Astrocyte (in vitro differentiated cells and primary cell): Measurements from ENCODE around the gene C5.

Experiments used
- EZH2 ChIP-seq: IDR thresholded peaks from 2 replicates; pipeline ENCODE4 v1.6.1; 2012; ENCODE audit warnings: mild to moderate bottlenecking, low read length, inconsistent platforms; ENCODE audit not compliant: insufficient read depth
- TF ChIP-seq, protein P1 (sequence below): IDR thresholded peaks from 2 replicates; pipeline ENCODE4 v1.5.1; 2011; ENCODE audit warnings: low read depth, mild to moderate bottlenecking, inconsistent platforms, low read length, moderate library complexity; ENCODE audit not compliant: insufficient read depth

DNA sequence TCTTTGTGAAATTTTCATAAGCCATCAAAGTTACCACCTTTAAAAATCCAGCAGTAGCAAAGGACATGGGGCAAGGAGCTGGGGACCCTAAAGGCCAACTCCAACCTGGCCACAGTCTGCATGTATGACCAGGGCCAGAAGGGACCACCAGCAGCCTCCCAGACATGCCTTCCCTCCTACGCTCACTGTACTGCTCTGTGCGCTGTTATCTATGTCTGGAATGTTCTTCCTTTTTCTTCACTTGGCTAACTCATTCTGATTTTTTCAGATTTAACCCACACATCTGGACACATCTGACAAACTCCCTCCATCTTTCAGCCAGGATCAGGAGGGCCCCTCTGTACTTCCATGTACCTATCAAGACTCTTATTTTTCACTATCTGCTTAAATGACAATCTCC is 75.9 kb downstream of the C5 start:
- TF ChIP-seq, protein P1, sequence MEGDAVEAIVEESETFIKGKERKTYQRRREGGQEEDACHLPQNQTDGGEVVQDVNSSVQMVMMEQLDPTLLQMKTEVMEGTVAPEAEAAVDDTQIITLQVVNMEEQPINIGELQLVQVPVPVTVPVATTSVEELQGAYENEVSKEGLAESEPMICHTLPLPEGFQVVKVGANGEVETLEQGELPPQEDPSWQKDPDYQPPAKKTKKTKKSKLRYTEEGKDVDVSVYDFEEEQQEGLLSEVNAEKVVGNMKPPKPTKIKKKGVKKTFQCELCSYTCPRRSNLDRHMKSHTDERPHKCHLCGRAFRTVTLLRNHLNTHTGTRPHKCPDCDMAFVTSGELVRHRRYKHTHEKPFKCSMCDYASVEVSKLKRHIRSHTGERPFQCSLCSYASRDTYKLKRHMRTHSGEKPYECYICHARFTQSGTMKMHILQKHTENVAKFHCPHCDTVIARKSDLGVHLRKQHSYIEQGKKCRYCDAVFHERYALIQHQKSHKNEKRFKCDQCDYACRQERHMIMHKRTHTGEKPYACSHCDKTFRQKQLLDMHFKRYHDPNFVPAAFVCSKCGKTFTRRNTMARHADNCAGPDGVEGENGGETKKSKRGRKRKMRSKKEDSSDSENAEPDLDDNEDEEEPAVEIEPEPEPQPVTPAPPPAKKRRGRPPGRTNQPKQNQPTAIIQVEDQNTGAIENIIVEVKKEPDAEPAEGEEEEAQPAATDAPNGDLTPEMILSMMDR, result no peak
- no peak for TF ChIP-seq EZH2
